GM18498 (cell line): ENCODE results near the gene EXOC6B.

Experiments used
- ATAC-seq: cut with Tn5 transposase; IDR thresholded peaks from one replicate; pipeline ENCODE4 v1.9.1; 2021; ENCODE audit warnings: mild to moderate bottlenecking, moderate library complexity; ENCODE audit not compliant: unreplicated experiment

The EXOC6B gene

DNA sequence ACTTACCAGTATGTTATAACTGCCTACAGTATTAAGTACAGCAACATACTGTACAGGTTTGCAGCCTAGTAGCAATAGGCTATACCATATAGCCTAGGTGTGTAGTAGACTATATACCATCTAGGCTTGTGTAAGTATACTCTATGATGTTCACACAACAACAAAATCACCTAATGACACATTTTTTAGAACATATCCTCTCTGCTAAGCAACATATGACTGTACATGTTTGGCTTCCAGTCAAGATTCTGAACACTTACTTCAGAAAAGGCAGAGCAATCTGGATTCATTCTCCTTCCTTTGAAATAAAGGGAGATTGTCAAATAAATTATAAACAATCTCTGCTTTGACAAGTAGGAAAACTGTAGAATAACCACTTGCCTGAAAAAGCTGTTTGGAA is 81.8 kb downstream of the EXOC6B start:
- no peak for ATAC-seq

DNA sequence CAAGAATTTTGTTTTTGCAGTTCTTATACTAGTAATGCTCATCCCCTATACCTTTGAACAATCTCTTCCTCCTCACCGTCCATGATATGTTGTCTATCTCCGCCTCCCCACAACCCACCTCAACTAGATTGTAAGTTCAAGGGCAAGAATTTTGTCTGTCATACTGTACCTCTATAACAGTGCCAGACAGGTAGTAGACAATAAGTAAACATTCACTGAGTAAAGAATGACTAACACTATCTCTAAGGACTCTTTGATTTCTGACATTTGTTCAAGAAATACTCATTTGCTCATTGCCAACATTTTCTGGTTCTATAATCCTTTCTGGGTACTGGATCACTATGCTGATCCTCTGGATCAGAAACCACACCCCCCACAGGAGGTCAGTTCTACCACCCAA is 82.4 kb downstream of the EXOC6B start:
- ATAC-seq: no peak

DNA sequence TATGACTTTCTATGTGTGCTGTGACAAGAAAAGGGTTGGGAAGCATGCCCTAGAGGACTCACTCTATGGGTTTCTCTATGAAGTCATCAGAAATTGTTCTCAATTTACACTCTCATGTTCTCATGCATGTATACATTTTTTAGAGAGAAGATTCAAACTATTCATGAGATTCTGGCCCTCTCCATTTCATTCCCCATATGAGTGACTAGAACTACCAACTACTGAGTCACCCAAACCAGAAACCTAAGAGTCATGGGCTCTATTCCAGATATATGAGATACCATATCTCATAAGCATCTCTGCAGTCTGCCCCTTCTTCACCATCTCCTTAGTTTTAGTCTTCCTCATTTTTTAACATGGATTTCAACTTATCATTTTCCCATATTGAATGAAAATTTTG is 87.7 kb downstream of the EXOC6B start:
- no peak for ATAC-seq

DNA sequence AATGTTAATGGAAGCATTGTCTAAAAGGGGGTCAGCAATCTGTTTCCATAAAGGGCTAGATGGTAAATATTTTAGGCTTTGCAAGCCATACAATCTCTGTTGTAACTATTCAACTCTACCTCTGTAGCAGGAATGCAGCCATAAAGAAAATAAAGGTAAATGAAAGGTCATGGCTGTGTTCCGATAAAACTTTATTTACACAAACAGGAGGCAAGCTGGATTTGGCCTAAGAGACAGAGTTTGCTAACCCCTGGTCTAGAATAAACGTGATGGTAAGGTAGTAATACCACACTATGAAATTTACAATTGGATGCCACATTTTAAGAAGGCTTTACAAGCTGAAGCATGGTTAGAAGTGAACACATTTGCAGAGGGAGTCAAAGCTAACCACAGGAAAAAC is 91.4 kb downstream of the EXOC6B start:
- ATAC-seq: no peak

DNA sequence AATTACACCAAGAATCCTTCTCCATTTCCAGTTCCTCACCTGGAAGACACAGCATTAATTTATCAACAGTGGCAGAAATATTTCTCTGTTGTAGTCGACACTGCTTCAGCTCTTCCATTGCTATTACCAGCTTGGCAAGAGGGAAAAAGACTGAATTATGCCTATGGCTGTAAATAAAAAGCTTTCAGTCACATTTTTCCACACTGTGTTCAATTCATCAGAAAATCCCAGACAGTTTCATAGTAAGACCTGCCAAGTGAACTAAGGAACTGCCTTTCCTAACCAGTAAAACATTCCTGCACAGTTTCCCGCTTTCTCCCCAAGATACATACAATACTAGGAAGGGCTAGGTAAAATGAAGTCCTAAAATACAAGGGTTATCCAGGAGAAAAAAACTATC is 94.7 kb downstream of the EXOC6B start:
- no peak for ATAC-seq

DNA sequence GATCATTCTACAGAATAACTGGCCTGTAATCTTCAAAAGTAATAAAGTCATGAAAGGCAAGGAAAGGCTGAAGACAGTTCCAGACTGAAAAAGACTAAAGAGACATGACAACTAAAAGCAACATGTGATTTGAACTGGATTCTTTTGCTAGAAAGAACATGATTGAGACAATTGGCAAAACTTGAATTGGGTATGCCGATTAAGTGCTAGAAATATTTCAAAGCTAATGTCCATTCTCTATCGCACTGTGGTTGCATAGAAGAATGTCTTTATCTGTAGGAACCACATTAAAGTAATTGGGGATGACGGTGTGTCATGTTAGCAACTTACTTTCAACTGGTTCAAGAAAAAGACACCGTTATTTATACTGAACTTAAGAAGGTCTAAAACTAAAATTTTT is 98.5 kb downstream of the EXOC6B start:
- no peak for ATAC-seq

DNA sequence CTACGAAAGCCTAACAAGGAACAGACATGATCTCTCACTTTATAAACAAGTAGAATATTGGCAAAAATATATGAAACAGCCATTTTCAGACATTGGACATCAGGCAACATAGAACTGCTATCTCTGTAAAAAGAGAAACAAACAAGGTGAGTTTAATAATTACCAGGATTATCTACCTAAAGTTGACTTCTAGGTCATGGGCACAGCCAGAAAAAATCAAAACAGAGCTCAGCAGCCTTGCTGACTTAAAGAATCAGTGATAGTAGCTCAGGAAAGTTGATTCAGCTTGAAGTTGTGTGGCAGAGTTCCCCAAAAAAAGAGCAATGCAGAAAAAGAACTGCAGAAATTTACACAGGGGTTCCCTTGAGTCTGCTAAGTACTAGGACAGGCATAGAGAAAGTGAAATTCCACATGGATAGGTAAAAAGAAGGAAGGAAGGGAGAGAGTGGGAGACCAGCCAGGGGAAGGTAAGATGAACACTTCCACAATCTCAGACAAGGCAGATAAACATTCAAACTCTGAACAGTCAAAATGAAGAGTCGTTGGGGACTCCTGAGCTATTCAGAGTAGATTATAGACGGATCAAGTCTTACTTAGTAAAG is 102.0 kb downstream of the EXOC6B start:
- ATAC-seq: no peak

DNA sequence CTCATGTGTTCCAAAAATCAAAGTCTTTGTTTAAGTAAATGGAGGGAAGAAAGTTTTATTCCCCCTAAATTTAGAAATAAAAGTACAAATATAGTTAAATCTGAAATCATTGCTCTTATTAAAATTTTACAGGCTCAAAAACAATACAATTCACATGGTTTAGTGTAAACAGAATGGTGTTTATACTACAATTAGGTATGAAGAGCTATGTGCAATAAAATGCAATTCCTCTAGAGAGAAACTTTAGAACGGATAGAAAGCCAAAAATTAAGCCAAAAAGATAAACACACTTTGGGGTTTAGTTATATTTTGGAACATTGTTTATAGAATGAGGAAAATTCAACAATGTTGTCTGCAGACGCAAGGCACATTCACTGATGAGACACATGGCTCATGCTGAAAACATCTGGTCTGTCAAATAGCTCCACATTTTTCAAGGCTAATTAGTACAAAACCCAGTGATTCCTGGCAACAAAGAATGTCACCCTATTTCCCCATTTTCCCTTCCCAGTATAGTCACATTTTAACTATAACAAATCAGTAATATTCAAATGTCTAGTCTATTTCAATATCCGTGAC is 103.3 kb downstream of the EXOC6B start:
- no peak for ATAC-seq

DNA sequence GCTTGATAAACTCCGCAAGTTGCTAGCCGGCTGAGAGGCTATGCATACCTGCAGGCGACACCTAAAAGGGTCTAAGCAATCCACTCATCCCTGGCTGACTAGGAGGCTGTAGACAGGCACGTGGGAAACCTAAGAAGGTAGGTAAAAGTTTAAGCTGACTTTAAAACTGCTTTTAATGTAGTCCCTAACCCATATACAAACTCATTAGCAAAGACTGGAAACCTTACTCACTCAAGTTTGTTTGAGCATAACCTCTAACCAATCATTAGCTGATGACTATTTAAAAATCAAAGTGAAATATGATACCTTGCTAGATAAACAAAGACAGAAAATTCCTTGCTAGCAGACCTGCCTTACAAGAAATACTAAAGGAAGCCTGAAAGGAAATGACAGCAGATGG is 106.4 kb downstream of the EXOC6B start:
- no peak for ATAC-seq

DNA sequence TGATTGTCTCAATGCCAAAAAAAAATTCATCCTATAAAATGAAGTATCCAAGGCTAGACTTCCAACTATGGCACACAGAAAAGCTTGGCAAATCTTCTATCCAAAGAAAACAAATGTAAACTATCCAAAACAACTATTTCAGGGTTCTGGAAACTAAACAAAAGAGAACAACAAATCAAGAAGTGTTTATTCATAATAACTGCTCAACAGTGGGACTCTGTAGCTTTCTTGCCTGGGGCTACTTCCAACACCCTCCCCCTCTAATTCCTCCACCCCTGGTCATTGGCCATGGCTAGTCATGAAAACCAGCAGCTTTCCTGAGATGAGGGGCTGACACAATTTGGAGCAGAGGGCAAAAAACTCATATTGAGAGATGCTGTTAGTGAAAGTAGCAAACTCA is 107.0 kb downstream of the EXOC6B start:
- no peak for ATAC-seq

DNA sequence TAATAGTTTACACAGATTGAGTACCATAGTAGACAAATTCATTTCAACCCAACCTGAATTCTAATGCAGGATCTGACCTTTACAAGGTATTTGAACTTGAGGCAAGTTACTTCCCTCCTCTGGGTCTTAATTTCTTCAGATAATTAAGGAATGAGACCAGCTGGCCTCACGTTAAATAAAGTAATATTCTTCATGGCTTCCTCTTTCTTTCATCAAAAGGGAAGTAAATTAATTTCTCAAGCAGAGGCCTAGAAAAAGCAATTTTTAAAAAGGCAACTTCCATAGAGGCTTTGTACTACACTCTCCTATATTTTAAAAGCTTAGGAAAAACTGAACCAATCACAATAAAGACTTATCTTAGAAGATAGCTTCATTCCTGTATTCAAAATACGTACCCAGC is 109.2 kb downstream of the EXOC6B start:
- no peak for ATAC-seq

DNA sequence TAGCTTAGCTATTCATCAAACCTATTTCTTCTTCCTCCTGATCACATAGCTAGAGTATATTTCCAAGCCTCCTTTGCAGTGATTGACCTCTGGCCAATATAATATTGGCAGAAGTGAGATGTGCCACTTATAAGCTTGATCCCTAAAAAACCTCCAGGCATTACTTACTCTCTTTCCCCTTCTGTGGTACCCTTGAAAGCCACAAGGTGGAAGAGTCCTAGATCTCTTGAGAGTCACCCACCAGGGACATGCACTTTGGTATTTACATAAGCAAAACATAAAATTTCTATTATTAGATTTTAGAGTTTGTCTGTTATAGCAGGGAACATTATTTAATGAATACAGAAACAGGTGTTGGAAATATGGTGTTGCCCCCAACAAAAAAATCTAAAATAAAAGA is 112.0 kb downstream of the EXOC6B start:
- no peak for ATAC-seq

DNA sequence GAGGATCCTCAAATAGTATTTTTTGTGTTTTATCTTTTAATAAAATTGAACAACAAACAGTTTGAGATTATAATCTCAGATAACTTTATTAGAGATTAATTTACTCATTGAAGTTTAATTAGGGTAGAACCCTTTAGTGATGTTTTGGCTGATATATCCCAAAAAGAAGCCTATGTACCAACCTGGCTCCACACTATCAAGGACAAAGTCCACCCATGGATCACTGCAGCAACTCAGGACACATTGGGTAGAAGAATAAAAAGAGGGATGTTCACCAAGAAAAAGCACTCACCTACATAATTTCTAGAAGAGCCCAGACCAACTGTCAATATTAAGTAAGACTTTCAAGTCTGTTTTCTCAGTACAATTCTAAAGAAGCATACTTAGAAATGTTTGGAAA is 112.9 kb downstream of the EXOC6B start:
- no peak for ATAC-seq

DNA sequence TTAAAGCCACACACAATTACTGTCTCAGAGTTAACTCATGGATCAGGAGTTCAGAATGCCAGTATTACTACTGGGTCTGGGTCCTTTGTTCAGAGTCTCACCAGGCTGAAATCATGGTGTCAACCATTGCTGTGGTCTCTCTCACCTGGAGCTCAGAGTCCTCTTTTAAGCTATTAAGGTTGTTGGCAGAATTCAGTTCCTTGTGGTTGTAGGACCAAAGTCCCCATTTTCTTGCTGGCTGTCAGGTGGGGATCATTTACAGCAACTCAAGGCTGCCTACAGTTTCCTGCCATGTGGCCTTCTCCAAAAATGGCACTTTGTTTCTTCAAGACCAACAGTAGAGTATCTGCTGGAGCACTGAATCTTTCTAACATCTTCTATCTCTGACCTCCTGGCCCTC is 113.5 kb downstream of the EXOC6B start:
- ATAC-seq: no peak

DNA sequence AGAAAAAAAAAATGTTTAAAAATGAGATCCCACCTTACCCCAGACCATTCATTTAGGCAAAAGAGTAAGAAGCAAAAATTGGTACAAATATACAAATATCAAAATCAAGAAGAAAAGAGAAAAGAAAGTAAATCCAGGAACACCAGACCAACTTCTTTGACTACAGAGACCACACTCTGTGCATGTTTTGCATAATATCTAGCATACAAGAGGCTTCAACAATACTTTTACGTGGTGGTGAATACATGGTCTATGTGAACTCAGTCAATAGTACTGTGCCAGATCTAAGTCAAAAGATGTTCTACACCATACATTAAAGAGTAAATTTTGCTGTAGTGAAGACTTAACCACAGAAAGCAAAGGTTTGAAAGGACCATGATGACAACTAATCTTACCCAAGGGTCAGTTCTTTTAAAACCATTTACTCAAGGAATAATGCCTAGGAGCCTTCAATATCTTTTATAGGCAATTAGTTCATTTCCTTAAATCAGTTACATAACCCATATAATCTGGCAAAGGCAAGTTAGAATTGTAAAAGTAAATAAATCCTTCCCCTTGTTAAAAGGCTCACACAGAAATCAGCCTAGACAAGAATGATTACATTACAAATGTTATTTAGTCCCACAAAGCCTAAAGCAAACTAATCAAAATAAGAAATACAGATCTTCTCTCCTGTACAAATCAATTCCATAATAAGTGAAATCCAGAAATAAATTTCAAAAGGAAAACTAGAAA is 115.2 kb downstream of the EXOC6B start:
- ATAC-seq: no peak

DNA sequence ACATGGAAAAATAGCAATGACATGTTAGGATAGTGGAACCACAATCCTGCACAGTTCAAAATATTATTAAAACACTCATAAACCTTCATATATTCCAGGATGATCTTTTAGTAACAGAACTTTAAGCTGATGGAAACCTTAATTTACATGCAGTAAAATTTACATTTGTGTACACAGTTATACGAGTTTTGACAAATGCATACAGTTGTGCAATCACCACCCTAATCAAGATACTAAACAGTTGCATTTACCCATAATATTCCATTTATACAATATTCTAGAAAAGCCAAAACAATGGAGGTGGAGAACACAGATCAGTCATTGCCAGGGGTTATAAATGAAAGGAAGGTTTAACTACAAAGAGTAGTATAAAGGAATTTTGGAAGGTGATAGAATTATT is 117.6 kb downstream of the EXOC6B start:
- ATAC-seq: no peak

DNA sequence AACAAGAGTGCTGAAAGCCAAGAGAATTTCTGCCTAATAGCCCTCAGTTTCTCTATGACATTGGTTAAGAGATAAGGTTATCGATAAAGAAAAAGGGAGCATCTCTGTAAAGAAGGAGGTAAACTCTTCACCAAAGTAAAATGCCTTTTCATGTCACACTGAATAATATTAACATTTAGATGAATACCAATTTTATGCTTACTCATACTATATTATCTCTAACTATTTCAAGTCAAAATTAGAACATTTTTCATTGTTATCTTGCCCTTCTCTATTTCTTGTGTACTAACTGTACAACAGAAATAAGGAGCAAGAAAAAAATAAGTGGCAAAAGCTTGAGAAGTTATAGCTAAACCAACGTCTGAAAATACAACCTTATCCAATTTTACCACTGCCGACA is 127.5 kb downstream of the EXOC6B start:
- ATAC-seq: no peak

DNA sequence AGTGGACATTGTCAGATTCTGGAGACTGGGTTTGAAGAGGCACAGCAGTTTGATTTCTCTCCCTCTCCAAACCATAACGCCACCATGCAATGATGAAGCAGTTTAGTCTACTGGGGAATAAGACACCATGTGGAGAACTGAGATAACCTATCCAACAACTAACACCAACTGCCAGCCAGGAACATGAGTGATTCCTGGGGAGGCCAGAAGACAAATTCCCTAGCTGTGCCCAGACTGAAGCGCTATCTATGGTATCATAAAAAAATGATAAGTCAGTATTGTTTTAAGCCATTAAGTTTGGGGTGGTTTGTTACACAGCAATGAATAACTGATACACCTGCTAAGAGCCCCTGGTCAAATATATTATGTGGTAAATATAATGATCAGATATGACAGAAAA is 129.3 kb downstream of the EXOC6B start:
- ATAC-seq: no peak

DNA sequence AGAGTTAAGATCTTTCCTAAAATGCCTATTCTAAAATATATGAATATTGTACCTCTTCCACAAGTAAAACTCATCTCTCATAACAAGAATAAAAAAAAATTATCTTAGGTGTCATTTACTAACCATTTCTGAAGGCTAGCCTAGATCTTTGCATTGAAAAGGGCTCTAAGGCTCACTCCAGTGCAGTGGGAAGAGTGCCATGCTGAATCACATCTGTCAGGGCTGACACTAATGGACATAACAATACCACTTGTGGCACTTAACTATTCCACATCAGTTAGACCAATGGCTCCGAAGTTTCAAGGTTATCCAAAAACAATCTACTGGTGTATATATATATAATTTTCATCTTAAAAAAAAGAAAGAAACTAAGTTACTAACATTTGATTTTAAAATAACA is 130.2 kb downstream of the EXOC6B start:
- no peak for ATAC-seq

DNA sequence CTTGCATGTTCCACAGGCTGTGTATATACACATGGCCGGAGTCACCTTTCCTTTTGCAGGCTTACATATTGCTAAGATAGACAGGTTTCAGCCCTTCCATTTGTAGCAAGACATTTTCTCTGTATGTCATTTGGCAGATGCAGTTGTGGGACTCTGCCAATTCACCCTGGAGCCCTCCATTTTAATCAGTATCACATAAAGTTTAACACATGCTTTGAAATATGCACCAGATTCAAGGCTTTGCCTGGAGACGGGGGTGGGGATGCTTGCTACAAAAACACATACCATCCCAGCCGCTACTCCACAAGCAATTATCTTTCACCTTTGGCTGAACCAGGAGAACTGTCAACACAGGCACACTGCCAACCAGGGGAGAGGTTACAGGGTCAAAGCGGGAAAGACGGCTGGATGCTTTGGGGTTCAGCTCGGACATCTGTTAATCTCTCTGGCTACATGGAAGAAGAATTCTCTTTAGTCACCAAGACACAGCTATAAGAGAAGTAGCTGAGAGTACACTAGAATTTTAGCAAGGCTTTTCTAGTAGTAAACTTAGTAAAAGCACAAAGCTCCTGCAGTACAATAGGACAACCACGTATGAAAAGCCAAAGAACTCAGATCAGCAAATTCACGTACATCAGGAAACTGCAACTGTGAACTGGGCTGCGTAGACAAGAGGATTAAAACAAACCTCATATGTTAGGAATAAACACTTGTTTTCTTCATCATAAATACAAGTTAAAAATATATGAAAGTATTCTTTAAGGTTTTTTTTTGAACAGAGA is 130.9 kb downstream of the EXOC6B start:
- ATAC-seq: no peak

DNA sequence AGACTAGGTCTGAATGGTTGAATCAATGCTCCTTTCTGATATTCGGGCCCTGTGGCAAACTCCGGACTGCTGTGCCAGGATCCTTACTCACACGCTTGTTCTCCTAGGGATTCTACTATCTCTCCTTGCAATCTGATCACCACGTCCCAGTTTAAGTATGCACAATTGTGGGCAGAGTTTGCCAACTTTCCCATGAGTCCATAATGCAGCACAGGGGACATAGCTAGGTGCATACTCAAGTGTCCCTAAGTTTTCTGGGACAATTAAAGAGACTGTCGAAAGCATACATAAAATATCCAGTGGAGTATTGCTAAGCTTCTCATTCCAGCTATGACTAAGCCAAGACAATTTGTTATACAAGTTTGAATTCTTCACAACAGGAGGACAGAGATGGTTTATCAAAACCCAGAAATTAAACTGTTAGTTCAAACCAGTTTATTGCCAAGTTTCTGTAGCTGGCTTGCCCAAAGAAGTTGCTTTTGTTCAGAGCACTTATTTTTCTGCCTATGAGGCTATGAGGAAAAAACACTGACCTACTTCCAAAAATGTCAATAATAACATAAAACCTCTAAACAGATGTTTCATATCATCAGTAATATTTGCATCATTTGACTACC is 136.1 kb downstream of the EXOC6B start:
- no peak for ATAC-seq
